ENCODE data around the gene JAZF1.

Gene JAZF1

DNA sequence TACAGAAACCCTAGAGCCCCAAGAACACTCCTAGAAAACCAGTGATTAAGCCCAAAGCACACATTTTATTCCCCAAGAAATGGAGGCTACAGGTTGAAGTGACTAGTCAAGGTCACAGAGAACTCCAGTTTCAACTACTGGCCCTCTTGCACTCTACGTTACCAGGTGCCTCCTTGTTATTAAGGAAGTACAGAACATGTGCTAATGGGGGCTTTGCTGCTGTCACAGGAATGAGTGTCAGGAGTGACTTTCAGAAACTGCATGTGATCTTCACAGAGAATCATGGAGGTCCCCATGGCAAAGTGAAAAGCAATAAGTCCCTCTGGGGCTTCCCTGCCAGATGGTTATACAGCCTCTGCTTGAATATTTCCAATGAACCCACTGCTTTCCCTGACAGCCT, 19.3 kb downstream of the JAZF1 start:
- TF ChIP-seq ZNF565 (CRISPR knock-in tag; conservative IDR thresholded peaks at IDR 0.05; ENCODE audit: low read depth) (no peak), ZC3H10 (CRISPR knock-in tag; IDR thresholded peaks at IDR 0.05) (no peak), ZNF70 (CRISPR knock-in tag; IDR thresholded peaks at IDR 0.05) (no peak), GLIS3 (CRISPR knock-in tag; IDR thresholded peaks at IDR 0.05) (no peak), BACH2 (CRISPR knock-in tag; IDR thresholded peaks at IDR 0.05; ENCODE audit: borderline replicate concordance) (no peak), ZNF8 (CRISPR knock-in tag; IDR thresholded peaks at IDR 0.05) (no peak), ZFP30 (CRISPR knock-in tag; IDR thresholded peaks at IDR 0.05) (no peak), OSR1 (CRISPR knock-in tag; IDR thresholded peaks at IDR 0.05) (no peak), TOX (CRISPR knock-in tag; IDR thresholded peaks at IDR 0.05; ENCODE audit: borderline replicate concordance) (no peak), TSHZ2 (CRISPR knock-in tag; IDR thresholded peaks at IDR 0.05) (no peak), TCF4 (CRISPR knock-in tag; IDR thresholded peaks at IDR 0.05; ENCODE audit: borderline replicate concordance) (no peak)
- TF ChIP-seq, protein P1, sequence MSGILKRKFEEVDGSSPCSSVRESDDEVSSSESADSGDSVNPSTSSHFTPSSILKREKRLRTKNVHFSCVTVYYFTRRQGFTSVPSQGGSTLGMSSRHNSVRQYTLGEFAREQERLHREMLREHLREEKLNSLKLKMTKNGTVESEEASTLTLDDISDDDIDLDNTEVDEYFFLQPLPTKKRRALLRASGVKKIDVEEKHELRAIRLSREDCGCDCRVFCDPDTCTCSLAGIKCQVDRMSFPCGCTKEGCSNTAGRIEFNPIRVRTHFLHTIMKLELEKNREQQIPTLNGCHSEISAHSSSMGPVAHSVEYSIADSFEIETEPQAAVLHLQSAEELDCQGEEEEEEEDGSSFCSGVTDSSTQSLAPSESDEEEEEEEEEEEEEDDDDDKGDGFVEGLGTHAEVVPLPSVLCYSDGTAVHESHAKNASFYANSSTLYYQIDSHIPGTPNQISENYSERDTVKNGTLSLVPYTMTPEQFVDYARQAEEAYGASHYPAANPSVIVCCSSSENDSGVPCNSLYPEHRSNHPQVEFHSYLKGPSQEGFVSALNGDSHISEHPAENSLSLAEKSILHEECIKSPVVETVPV (CRISPR knock-in tag; IDR thresholded peaks at IDR 0.05) = no peak
- TF ChIP-seq, protein P2, sequence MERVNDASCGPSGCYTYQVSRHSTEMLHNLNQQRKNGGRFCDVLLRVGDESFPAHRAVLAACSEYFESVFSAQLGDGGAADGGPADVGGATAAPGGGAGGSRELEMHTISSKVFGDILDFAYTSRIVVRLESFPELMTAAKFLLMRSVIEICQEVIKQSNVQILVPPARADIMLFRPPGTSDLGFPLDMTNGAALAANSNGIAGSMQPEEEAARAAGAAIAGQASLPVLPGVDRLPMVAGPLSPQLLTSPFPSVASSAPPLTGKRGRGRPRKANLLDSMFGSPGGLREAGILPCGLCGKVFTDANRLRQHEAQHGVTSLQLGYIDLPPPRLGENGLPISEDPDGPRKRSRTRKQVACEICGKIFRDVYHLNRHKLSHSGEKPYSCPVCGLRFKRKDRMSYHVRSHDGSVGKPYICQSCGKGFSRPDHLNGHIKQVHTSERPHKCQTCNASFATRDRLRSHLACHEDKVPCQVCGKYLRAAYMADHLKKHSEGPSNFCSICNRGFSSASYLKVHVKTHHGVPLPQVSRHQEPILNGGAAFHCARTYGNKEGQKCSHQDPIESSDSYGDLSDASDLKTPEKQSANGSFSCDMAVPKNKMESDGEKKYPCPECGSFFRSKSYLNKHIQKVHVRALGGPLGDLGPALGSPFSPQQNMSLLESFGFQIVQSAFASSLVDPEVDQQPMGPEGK (CRISPR knock-in tag; IDR thresholded peaks at IDR 0.05; ENCODE audit: borderline replicate concordance) = no peak
- ATAC-seq = no peak

DNA sequence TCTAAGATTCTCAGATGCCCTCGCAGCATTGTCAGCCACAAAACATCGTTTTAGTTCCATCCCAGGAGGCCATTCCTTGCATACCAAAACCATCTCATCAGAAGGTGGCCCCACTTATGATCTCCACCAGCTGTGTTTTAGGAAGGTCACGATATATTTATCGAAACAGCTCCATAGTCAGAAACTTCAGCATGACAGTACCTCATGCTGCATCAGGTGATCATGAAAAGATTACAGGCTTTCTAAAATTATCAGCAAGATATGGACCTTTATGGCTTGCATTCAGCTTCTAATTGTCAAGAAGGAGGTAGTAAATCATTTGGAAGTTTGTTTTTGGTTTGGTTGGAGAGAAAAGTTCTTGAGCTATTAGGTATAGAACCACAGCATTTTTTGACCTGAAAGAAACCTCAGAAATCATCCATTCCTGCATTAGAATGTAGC, 20.0 kb downstream of the JAZF1 start:
- TF ChIP-seq SNAI2 (CRISPR knock-in tag; IDR thresholded peaks at IDR 0.05) = no peak
- TF ChIP-seq, protein P2 (CRISPR knock-in tag; IDR thresholded peaks at IDR 0.05; ENCODE audit: borderline replicate concordance) = no peak
- no peak for TF ChIP-seq ZNF8 (CRISPR knock-in tag; IDR thresholded peaks at IDR 0.05)
- TF ChIP-seq TCF4 (CRISPR knock-in tag; IDR thresholded peaks at IDR 0.05; ENCODE audit: borderline replicate concordance) = no peak
- no peak for TF ChIP-seq TSHZ2 (CRISPR knock-in tag; IDR thresholded peaks at IDR 0.05)
- TF ChIP-seq ZNF565 (CRISPR knock-in tag; conservative IDR thresholded peaks at IDR 0.05; ENCODE audit: low read depth) = no peak
- no peak for TF ChIP-seq TOX (CRISPR knock-in tag; IDR thresholded peaks at IDR 0.05; ENCODE audit: borderline replicate concordance)
- no peak for TF ChIP-seq ZFP3 (CRISPR knock-in tag; IDR thresholded peaks at IDR 0.05)
- TF ChIP-seq POU6F1 (CRISPR knock-in tag; IDR thresholded peaks at IDR 0.05; ENCODE audit: borderline replicate concordance, low read depth) = no peak
- no peak for TF ChIP-seq ZC3H10 (CRISPR knock-in tag; IDR thresholded peaks at IDR 0.05)
- no peak for TF ChIP-seq GLIS3 (CRISPR knock-in tag; IDR thresholded peaks at IDR 0.05)
- no peak for TF ChIP-seq CSDC2 (CRISPR knock-in tag; IDR thresholded peaks at IDR 0.05)
- no peak for TF ChIP-seq ISL1 (CRISPR knock-in tag; IDR thresholded peaks at IDR 0.05)
- no peak for TF ChIP-seq ESRRG (CRISPR knock-in tag; IDR thresholded peaks at IDR 0.05)
- no peak for TF ChIP-seq BACH2 (CRISPR knock-in tag; IDR thresholded peaks at IDR 0.05; ENCODE audit: borderline replicate concordance)
- no peak for TF ChIP-seq ARNTL (CRISPR knock-in tag; IDR thresholded peaks at IDR 0.05; ENCODE audit: borderline replicate concordance, low read depth)
- no peak for TF ChIP-seq PPARA (CRISPR knock-in tag; IDR thresholded peaks at IDR 0.05; ENCODE audit: borderline replicate concordance)
- ATAC-seq = no peak
